ENCODE measurements around the gene PGLYRP2.

GRCh38 chr19:15524781-15525180, 45.5 kb upstream of the PGLYRP2 start:
- TF ChIP-seq CTCF (IDR thresholded peaks at IDR 0.05; ENCODE audit: borderline replicate concordance, extremely low read depth, low read length, poor library complexity, severe bottlenecking) (no peak), EZH2 (IDR thresholded peaks at IDR 0.05; ENCODE audit: borderline replicate concordance, low read depth, low read length, severe bottlenecking) (no peak)
